ENCODE data around the gene GPC6.

- TF ChIP-seq POLR2A (IDR thresholded peaks at IDR 0.05; ENCODE audit: low read depth, low read length) (no peak), EZH2 (IDR thresholded peaks at IDR 0.05; ENCODE audit: borderline replicate concordance, low read depth, low read length, severe bottlenecking) (no peak), POLR2AphosphoS5 (IDR thresholded peaks at IDR 0.05; ENCODE audit: insufficient read depth, low read depth, low read length) (no peak), GATA2 (IDR thresholded peaks at IDR 0.05; ENCODE audit: insufficient read depth, insufficient read length, low read depth, low read length) (no peak), JUN (IDR thresholded peaks at IDR 0.05; ENCODE audit: borderline replicate concordance, insufficient read depth, insufficient read length, low read depth) (no peak), MYC (IDR thresholded peaks at IDR 0.05; ENCODE audit: low read depth, low read length) (no peak)
- TF ChIP-seq, protein P1, sequence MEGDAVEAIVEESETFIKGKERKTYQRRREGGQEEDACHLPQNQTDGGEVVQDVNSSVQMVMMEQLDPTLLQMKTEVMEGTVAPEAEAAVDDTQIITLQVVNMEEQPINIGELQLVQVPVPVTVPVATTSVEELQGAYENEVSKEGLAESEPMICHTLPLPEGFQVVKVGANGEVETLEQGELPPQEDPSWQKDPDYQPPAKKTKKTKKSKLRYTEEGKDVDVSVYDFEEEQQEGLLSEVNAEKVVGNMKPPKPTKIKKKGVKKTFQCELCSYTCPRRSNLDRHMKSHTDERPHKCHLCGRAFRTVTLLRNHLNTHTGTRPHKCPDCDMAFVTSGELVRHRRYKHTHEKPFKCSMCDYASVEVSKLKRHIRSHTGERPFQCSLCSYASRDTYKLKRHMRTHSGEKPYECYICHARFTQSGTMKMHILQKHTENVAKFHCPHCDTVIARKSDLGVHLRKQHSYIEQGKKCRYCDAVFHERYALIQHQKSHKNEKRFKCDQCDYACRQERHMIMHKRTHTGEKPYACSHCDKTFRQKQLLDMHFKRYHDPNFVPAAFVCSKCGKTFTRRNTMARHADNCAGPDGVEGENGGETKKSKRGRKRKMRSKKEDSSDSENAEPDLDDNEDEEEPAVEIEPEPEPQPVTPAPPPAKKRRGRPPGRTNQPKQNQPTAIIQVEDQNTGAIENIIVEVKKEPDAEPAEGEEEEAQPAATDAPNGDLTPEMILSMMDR (IDR thresholded peaks at IDR 0.05; ENCODE audit: extremely low read depth in 1 of 2, insufficient read depth in 1 of 2, low read depth in 1 of 2, low read length in 2 of 2) = no peak
- TF ChIP-seq, protein P2, sequence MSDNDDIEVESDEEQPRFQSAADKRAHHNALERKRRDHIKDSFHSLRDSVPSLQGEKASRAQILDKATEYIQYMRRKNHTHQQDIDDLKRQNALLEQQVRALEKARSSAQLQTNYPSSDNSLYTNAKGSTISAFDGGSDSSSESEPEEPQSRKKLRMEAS (IDR thresholded peaks at IDR 0.05; ENCODE audit: insufficient read depth, insufficient read length) = no peak
Measured at GRCh38 chr13:93589788-93590187, 363.2 kb downstream of the GPC6 start.

All from endothelial cell of umbilical vein (primary cell).